Esophagus muscularis mucosa (tissue), 3 donors: ENCODE measurements around the gene FKBP8.

Source experiments
- CTCF ChIP-seq, 3 experiments: fragments of 200-600 bp in 2 of 3; fragments of 450-650 bp in 1 of 3; sonication (generic) in 2 of 3; IDR thresholded peaks; one replicate each; pipeline ENCODE4 v1.5.1; 2017 to 2019; ENCODE audit warnings: antibody characterized with exemption in 3 of 3, mild to moderate bottlenecking in 2 of 3, moderate library complexity in 1 of 3
- POLR2A ChIP-seq: fragments of 450-650 bp; IDR thresholded peaks from one replicate; pipeline ENCODE4 v1.6.1; 2017; ENCODE audit warnings: antibody characterized with exemption, moderate library complexity, mild to moderate bottlenecking, low read depth
- POLR2AphosphoS5 ChIP-seq, 2 donors: sonication (generic); formaldehyde crosslinking; IDR thresholded peaks; one replicate each; pipeline ENCODE4 v1.6.1; 2017; ENCODE audit warnings: antibody characterized with exemption in 2 of 2

GRCh38 chr19:18566953-18567352 lies 23.6 kb upstream of the FKBP8 start:
- TF ChIP-seq POLR2AphosphoS5 (IDR thresholded peaks at IDR 0.05) (no peak), POLR2A (no peak), CTCF (IDR thresholded peaks at IDR 0.05) (no peak)
